HG02759 (cell line): ENCODE results near the gene TVP23A.

ENCODE experiments used
- ATAC-seq: cut with Tn5 transposase; IDR thresholded peaks from one replicate; pipeline ENCODE4 v1.9.1; 2021; ENCODE audit warnings: mild to moderate bottlenecking, moderate library complexity; ENCODE audit not compliant: unreplicated experiment

TVP23A gene

GRCh38 chr16:10817963-10818941 is at the start of gene TVP23A:
Gene TVP23A (minus strand): TSS chr16:10818794. CDS start chr16:10818493, 301 bp downstream.
- no peak for ATAC-seq

GRCh38 chr16:10868104-10868595 is 49.6 kb upstream of the TVP23A start:
- ATAC-seq: no peak

DNA sequence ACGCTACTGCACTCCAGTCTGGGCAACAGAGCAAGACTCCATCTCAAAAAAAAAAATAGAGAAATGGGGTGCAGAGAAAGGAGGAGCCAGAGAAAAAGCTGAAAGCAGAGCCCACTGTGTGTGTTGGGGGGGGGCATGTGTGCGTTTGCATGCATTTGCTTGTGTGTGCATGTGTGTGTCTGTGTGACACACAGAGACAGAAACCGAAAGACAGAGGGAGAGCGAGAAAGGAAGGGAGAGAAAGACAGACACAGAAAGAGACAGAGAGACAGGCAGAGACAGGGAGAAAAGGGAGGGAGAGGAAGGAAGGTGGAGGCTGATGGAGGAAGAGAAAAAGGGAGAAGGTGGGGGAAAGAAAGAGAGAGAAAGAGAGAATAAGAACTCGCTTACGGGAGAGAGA is 48.6 kb upstream of the TVP23A start:
- ATAC-seq: no peak

DNA sequence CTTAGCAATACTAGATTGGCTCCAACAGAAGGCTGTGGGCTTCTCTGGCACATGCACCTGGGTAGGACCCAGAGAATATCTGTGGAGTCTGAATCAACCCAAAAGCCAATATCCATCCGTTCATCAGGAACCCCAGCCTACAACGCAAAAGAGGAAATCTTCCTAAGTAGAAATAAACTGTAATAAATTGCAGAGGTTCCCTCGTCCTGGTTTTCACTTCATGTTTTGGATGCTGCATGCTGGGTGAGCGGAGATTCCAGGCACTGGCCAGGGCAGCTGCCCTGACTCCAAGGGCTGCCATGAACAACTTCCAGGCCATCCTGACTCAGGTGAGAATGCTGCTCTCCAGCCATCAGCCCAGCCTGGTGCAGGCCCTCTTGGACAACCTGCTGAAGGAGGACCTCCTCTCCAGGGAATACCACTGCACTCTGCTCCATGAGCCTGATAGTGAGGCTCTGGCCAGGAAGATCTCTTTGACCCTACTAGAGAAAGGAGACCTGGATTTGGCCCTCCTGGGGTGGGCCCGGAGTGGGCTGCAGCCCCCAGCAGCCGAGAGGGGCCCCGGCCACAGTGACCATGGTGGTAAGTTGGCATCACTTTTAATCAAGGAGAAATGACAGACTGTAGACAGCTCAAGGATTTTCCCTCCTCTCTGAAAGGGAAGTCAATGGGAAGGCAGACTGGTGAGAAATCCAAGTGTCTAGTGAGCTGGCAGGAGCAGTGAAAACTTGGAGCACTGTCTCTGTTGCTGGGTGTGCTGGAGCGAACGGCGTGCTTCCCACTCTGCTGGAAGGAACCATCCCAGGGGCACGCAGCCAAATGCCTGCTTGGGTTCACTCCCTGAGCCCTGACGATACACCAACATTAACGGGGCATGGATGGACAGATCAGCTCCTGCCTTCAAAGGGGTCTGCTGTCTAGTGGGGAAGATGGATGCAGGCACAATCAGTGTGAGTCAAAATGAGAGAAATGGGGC is 47.7 kb upstream of the TVP23A start:
- ATAC-seq: no peak

DNA sequence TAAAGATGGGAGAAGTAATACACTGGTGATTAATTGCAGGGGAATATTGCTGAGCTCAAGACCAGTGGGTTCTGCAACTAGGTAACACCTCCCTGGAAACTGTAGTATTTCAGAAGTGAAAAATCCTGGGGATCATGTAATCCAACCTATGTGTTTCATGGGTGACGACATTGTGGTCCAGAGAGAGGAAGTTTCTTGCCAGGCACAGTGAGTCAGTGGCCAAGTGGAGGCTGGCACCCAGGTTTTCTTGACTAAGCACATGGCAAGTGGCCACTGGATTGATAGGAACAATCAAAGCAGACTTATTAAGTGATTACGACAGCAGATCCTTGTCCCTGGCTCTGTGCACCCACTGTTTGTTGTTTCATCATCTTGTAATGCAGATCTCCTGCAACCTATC is 43.8 kb upstream of the TVP23A start:
- ATAC-seq: no peak

DNA sequence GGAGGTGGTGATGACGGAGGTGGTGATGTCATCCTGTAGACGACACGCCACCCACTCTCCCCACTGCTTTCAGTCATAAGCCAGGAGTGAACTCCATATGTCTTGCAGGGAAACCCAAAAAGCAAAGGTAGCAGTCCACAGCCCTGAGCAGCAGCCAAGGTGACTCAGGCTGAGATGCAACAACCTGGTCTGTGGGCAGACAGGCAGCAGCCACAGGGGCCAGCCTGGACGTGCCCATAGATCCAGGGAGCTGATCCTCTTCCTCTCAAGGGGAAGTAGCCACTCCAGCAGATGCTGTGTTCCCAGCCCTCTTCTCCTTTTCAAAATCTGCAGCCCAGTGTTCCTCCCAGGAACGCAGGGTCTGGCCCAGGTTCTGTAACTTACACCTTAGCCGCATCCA is 41.1 kb upstream of the TVP23A start:
- no peak for ATAC-seq

- no peak for ATAC-seq
These were observed 40.4 kb upstream of the TVP23A start for GRCh38 chr16:10859020-10859419.

GRCh38 chr16:10858203-10858602 is 39.6 kb upstream of the TVP23A start:
- ATAC-seq: no peak

DNA sequence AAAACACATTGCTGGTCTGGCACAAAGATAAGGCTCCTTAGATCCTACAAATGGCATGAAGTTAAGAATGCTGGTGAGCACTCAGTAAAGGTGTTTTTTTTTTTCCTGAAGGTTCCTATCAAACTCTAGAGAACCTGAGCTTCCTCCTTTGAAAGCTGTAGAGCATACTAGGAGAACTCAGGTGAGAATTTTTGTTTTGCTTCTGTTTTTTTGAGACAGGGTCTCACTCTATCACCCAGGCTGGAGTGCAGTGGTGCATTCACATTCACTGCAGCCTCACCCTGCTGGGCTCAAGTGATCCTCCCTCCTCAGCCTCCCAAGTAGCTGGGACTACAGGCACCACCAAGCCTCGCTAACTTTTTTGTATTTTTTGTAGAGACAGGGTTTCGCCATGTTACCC is 37.4 kb upstream of the TVP23A start:
- no peak for ATAC-seq

- ATAC-seq: no peak
These were observed 34.4 kb upstream of the TVP23A start for GRCh38 chr16:10852948-10853347.

- no peak for ATAC-seq
These were observed 33.7 kb upstream of the TVP23A start for GRCh38 chr16:10852286-10852685.

- no peak for ATAC-seq
These were observed 32.9 kb upstream of the TVP23A start for GRCh38 chr16:10851512-10851911.

- ATAC-seq: no peak
These were observed 31.9 kb upstream of the TVP23A start for GRCh38 chr16:10850478-10850850.

DNA sequence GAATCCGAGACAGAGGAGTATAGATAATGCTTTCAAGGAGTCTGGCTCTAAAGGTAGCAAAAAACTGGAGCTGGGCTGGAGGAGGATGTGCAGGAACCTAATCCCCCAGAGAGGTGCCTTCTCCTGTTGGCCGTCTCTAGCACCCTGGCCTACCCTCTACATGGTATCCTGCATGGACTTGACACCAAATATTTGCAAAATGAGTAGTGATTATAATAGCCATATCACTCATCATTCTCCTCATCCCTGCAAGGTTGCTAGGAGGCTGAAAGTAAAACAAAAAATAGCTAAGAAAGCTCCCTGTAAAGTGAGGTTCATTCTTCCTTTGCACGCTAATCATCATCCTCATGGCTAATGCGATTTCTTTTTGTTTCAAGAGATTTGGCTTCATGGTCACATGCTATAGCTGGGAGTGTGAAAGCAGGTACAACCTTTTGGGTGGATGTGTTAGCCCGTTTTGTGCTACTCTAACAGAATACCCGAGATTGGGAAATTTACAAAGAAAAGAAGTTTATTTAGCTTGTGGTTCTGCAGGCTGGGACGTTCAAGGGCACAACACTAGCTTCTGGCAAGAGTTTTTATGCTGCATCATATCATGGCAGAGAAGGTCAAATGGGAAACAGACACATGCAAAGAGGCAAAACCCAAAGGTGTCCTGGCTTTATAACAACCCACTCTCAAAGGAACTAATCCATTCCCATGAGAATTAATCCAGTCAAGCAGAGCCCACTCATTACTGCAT is 31.3 kb upstream of the TVP23A start:
- ATAC-seq: no peak

- ATAC-seq: no peak
These were observed 28.6 kb upstream of the TVP23A start for GRCh38 chr16:10847176-10847575.

GRCh38 chr16:10846213-10846998 is 27.8 kb upstream of the TVP23A start:
- no peak for ATAC-seq

GRCh38 chr16:10840703-10841102 is 22.1 kb upstream of the TVP23A start:
- ATAC-seq: no peak

- ATAC-seq: no peak
These were observed 20.7 kb upstream of the TVP23A start for GRCh38 chr16:10839279-10839666.

GRCh38 chr16:10838621-10839278 is 20.2 kb upstream of the TVP23A start:
- no peak for ATAC-seq
